LNCAP (cell line): ENCODE measurements around the gene GPC1.

Source experiments
- CTCF ChIP-seq: fragments of 450-650 bp; IDR thresholded peaks from 2 replicates; pipeline ENCODE4 v1.5.1; 2017; ENCODE audit warnings: mild to moderate bottlenecking

GPC1 gene

GRCh38 chr2:240404174-240404852 is 31.1 kb upstream of the GPC1 start:
- TF ChIP-seq CTCF: no peak

- TF ChIP-seq CTCF: no peak
Observed at GRCh38 chr2:240405133-240405532, 30.3 kb upstream of the GPC1 start.

GRCh38 chr2:240405684-240406313 is 29.7 kb upstream of the GPC1 start:
- TF ChIP-seq CTCF: no peak

- no peak for TF ChIP-seq CTCF
Observed at GRCh38 chr2:240407090-240407489, 28.4 kb upstream of the GPC1 start.

GRCh38 chr2:240410004-240410403 is 25.5 kb upstream of the GPC1 start:
- no peak for TF ChIP-seq CTCF

- no peak for TF ChIP-seq CTCF
Observed at GRCh38 chr2:240410808-240411207, 24.7 kb upstream of the GPC1 start.

- no peak for TF ChIP-seq CTCF
Observed at GRCh38 chr2:240411261-240412160, 24.0 kb upstream of the GPC1 start.
